Stimulated activated CD8-positive, alpha-beta memory T cell treated with anti-CD3 and anti-CD28 coated beads, Interleukin-7, amount 100 ng/mL, for 48 hours (primary cell): ENCODE results near the gene MVP.
"Not testable (repeated sequence)": the region's sequence is repeated elsewhere in the genome, so short reads cannot be mapped to it uniquely, and the experiment has no call there.

Experiments used
- DNase-seq, 2 donors: peaks; one replicate each; pipeline ENCODE4 v3.0.0-alpha.2; 2020; ENCODE audit warnings: low read depth in 1 of 2; ENCODE audit errors: extremely low read depth in 1 of 2

MVP gene

DNA sequence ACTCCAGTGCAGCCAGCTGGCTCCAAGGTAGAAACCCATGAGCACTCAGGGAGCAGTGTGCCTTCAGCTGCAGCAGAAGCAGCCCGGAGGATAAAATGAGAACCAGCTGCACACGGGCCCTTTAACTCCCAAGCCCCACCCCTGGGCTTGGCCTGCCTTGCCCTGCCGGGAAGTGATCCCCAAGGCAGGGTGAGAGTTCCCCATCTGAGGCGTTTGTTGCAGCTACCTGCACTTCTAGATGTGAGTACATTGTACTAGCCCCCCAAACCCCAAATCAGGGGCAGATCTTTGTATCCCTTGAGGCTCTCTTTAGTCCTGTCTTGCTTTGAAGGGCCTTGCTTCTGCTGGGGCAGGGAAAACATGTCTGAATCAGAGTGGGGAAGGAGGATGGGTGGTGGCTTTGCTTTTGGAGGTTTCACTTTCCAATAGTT is at the start of gene MVP:
MVP (plus strand) TSS at position 192 of the 431 bp plus-strand sequence. CDS start 10,088 bp downstream, outside the sequence.
- no peak for DNase-seq

DNA sequence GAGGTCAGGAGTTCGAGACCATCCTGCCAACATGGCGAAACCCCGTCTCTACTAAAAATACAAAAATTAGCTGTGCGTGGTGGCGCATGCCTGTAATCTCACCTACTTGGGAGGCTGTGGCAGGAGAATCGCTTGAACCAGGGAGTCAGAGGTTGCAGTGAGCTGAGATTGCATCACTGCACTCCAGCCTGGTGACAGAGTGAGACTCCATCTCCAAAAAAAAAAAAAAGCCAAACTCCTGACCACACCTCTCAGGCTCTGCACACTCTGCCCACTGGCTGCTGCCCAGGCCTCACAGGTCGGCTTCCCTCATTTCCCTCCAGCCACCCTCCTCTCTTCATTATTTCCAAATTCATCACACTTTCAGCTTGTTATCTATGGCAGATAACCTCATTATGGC is 47.9 kb upstream of the MVP start:
- not testable (repeated sequence) for DNase-seq

DNA sequence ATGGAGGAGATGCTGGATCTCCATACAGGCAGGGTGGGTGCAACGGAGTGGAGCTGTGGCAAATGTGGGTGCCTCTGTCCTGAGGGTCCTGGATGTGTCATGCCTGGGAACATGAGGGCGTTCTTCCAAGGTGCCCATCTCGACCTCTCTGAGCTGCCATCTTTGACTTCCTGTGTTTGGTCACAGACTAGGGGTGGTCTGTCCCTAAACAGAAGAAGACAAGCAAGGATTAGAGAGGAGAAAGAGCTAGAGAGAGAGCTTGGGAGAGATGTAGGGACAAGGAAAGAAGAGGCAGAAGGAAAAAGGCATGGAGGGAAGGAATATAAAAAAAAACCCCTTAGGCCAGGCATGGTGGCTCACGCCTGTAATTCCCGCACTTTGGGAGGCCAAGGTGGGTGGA is 45.5 kb upstream of the MVP start:
- no peak for DNase-seq

DNA sequence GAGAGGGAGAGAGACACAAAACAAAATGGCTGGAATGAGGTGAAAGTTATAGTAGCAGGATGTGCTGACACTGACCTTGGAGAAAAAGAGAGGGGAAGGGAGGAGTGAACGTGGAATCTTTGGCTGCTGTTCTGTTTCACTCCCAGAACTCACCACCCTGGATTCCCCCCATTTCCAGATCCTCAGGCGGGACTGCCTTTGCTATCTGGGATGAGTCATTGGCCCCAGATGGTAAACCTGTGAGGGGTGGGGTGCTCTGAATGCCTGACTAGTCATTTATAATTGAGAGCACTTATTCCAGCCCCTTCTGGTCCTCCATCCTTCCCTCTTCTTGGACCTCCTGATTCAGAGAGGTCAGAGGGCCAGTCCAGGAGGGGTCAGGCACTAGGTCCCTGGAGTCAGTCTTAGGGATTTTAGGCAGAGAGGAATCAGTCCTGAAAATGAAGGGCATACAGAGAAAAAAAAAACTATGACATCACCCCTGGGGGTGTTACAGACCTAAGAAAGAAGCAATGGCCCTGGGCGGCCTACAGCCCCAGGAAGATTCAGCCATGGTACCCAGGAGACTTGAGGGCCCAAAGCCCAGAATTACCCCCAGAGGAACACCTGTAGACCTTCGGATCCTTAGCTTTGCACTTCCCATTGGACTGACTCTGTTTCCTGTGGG is 44.4 kb upstream of the MVP start:
- no peak for DNase-seq

DNA sequence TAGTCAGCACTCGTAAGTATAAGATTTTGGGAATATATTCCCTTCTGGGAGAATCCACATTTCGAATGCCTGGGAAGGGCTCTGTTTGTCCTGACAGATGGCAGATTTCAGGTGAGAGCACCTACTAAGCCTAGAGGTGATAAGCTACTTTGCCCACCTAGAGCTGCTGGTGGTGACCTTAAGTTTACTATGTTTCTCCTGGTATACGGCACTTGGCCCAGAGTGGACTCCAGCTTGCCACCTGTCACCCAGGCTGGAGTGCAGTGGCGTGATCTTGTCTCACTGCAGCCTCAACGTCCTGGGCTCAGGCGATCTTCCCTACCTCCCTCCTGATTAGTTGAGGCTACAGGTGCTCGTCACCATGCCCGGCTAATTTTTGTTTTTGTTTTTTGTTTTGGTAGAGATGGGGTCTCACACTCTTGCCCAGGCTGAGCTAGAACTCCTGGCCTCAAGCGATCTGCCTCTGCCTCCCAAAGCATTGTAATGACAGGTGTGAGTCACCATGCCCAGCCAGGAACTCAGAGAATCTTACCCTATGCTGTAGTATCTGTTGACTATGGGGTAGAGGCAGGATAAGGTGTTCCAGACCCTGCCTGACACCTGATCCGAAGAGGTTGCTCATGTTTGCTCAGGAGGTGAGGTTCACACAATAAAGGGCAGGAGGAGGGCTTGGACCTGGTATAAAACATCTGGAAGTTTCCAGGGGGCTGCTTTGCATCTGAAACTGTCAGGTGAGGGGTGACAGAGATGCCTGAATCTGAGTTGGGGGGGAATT is 42.5 kb upstream of the MVP start, which contains the start of gene ZG16:
ZG16 (plus strand) TSS at position 681 of the 775 bp plus-strand sequence. CDS start 1,011 bp downstream, outside the sequence.
- DNase-seq = no peak

DNA sequence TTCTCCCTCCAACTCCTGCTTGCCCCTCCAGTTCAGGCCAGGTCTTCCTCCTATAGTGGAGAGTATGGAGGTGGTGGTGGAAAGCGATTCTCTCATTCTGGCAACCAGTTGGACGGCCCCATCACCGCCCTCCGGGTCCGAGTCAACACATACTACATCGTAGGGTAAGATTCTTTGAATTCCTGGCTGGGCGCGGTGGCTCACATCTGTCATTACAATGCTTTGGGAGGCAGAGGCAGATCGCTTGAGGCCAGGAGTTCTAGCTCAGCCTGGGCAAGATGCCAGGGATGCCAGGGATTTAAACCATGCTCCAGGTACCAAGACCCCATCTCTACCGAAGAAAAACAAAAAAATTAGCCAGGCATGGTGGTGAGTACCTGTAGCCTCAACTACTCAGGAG is 40.8 kb upstream of the MVP start:
- DNase-seq = no peak

DNA sequence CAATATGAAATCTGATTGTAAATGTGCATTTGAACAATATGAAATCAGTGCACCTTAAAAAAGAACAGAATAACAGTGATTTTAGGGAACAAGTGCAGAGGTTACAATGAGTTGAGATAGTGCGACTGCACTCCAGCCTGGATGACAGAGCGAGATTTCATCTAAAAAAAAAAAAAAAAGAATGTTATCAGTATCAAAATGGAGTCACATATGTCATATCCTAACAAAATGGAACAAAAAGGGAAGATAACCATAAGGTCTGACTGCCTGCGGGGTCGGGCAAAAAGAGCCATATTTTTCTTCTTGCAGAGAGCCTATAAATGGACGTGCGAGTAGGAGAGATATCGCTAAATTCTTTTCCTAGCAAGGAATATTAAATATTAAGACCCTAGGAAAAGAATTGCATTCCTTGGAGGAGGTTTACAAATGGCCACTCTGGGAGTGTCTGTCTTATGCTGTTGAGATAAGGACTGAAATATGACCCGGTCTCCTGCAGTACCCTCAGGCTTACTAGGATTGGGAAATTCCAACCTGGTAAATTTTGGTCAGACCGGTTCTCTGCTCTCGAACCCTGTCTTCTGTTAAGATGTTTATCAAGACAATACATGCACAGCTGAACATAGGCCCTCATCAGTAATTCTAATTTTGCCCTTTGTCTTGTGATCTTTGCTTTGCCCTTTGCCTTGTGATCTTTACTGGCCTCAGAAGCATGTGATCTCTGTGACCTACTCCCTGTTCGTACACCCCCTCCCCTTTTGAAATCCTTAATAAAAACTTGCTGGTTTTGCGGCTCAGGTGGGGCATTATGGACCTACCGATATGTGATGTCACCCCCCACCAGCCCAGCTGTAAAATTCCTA is 36.9 kb upstream of the MVP start:
- not testable (repeated sequence) for DNase-seq

DNA sequence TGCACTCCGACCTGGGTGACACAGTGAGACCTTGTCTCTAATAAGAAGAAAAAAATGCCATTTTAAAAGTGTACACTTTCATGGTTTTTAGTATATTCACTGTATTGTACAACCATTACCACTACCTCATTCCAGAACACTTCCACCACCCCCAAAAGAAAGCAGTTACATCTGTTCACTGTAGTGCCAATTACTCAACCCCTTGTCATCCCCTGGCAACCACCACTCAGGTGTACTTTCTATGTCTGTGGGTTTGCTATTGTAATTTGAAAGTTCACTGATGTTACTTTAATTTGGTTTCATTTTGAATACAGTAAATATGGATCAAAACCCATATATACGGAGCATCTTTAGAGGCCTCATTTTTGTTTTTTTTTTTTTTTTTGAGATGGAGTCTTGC is 36.1 kb upstream of the MVP start:
- peak in 1 of 2 donors; percentile 38 for DNase-seq

DNA sequence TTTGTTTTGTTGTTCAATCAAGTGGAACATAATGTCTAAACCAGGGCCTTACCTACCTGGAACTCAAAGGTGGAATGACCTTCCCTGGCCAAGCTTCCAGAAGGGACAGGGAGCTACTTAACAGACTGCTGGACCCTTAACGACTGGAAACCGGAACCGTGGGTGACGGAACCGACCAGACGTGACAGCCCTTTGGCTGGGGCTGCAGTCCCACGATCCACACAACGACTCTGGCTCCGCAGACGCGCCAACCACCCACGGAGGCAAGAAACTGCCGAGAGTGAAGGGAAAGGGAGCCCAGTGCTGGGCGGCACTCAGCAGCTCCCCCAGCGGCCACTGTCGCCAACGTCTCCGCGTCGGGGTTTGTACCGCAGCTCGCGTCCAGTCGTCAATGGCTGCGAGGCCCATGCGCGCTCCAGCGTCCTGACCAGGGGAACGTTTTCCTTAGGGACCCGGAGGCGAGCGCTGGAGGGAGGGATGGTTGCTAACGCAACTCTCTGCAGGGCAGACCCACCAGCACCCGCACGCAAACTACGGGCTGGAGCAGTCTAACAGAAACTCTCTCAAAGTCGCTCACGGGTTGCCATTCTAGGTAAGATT is 35.3 kb upstream of the MVP start:
- peak; percentile 53 to 60 for DNase-seq

DNA sequence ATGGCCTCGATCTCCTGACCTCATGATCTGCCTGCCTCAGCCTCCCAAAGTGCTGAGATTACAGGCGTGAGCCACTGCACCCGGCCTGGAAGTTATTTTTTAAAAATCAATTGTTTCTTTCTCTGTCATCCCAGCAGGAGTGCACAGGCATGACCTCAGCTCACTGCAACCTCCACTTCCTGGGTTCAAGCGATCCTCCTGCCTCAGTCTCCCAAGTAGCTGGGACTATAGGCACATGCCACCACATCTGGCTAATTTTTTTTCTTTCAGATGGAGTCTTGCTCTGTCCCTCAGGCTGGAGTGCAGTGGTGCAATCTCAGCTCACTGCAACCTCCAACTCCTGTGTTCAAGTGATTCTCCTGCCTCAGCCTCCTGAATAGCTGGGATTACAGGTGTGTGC is 33.1 kb upstream of the MVP start:
- not testable (repeated sequence) for DNase-seq

DNA sequence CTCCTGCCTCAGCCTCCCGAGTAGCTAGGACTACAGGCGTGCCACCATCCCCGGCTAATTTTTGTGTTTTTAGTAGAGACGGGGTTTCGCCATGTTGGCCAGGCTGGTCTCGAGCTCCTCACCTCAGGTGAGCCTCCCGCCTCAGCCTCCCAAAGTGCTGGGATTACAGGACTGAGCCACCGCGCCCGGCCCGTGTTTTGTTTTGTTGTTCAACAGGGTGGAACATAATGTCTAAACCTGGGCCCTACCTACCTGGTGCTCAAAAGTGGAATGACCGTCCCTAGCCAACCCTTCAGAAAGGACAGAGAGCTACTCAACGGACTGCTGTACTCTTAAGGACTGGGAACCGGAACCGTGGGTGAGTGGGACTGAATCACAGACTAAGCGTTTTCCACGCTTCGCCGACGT is 30.5 kb upstream of the MVP start:
- no peak for DNase-seq

DNA sequence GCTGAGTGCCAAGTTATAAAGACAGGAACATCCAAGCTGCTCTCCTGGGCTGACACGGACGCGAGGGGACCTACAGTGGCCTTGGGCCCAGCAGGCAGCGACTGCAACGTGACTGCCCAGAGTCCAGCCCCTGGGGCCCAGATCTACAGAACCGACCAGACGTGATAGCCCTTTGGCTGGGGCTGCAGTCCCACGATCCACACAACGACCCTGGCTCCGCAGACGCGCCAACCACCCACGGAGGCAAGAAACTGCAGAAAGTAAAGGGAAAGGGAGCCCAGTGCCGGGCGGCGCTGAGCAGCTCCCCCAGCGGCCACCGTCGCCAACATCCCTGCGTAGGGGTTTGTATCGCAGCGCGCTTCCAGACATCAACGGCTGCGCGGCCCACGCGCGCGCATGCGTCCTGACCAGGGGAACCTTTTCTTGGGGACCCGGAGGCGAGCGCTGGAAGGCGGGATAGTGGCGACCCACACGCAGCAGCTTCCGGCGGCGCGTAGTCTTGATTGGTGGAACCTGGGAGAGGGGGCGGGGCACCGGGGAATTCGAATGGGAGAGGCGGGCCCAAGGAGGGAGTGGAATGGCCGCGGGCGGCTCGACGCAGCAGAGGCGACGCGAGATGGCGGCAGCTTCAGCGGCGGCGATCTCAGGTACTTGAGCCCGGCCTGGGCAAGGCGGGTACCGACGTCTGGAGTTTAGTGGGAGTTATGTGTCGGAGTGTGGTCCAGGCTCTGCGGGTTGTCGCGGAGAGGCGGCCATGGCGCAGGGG is 29.9 kb upstream of the MVP start, which contains the start of gene KIF22:
KIF22 (plus strand) TSS at position 569 of the 766 bp plus-strand sequence; CDS start at position 578, 9 bp downstream.
- DNase-seq = peak; percentile 99 to 100

DNA sequence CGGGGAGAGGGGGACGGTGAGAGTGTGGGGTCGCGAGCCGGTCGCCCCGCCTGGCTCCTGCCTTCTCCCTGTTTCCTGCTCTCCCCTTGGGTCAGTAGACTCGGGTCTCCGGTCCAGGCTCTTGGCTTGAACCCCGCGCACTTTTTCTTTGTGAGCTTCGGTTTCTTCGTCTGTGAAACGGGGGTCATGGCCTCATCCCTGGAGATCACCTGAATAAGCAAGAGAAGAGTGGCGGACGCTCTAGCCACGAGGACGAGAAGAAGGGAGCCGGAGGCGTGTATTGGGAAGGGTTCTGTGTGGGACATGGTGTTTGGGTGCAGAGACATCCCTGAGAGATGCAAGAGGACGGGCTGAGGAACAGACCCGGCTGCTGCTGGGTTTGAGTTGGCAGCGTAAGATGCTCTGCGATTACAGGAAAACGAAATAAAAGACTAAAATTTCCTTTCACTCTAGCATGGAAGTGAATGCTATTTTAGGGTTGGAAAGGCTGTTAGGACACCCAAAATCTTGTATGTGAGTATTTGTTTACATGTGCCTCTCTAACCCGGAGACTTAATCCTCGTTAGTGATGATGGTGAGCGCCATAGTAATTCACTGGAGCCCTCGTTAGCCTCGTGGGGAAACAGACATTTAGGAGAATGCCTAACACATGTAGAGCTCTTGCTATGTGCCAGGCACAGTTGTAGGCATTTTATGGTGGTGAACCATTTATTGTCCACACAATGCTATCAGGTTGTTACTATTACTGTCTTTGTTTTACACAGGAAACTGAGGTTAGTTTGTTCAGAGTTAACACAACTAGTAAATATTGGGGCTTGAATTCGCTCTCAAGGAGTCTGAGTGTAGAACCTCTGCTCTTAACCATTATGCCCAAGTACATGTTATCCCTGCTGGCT is 29.1 kb upstream of the MVP start:
- DNase-seq = no peak

DNA sequence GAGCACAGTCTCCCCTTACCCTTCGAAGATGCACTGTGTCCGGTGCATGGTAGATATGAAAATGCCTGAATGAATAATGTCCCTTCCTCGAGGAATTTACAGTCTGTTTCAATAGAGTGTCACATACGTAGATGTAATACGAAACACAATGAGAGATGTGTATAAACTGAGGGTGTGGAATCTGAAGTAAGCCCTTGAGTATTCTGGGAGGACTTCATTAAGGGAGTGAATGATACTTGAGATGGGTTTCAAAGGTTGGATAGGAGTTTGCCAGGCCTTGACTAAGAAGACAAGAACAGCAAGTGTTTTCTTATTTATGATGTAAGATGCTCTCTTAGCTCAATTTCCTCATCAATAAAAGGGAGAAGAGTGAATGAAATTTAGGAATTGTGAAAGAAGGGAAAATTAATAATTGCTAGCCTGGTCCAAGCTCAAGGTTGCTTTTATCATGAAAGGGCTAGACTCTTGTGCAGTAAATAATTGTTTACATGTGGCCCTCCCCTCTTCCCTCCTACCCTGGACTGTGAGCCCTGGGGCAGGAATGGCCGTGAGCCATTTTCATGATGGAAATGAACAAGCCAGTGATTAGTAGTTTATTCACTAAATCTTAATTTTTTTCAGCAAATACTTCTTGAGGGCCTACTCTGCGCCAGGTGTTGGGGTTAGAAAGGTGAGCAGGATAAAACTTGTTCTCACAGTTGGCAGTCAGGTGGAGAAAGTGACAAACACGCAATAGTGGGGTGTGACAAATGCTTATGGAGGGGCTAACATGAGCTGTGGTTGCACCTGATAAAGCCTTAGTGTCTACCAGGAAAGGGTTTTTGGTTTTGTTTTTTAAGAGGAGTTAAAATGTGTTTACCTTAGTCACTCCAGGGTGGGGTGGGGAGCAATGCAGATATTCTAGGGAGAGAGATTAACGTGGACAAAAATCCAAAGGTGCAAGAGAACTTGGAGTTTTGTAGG is 28.1 kb upstream of the MVP start:
- no peak for DNase-seq

DNA sequence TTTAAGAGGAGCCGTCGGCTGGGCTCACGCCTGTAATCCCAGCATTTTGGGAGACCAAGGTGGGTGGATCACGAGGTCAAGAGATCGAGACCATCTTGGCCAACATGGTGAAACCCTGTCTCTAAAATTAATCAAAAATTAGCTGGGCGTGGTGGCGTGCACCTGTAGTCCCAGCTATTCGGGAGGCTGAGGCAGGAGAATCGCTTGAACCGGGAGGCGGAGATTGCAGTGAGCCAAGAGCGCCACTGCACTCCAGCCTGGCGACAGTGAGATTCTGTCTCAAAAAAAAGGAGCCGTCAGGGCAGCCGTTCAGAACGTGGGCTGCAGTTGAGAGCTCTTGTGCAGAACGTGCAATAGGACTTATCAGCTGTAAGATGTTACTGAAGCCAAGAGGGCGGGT is 27.1 kb upstream of the MVP start:
- DNase-seq = not testable (repeated sequence)

DNA sequence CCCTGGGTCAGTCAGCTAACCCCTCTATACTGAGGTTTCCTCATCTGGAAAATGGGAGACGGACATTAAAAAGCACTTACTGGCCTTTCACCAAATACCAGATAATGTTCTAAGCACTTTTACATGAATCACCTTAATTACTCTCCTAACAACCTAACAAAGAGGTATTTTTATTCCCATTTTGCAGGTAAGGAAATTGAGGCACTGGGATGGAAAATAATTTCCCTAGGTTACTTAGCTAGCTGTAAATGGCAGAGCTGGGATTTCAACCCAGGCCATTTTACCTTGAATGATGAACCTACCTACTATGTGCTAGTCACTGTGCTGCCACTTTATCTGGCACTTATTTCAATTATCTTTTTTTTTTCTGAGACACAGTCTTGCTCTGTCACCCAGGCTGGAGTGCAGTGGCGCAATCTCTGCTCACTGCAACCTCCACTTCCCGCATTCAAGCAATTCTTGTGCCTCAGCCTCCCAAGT is 26.0 kb upstream of the MVP start:
- DNase-seq = no peak

DNA sequence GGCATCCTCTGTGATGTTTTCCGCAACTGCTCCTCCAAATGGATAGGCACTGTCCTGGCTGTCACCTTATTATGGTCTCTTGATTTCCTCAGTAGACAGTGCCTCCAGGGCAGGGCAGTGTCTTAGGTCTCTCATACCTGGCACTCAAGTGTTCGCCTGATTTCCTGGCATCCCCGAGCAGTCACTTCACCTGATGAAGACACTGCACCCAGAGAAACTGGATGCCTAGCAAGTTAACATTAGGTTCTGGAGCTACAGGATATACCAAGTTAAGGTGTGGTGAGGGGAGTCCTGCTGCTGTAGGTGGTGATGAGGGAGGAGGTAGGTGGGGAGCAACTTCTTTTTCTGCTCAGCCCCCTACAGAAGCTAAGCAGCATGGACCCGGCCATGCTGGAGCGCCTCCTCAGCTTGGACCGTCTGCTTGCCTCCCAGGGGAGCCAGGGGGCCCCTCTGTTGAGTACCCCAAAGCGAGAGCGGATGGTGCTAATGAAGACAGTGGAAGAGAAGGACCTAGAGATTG is 17.8 kb upstream of the MVP start:
- no peak for DNase-seq
